Cardiac fibroblast (primary cell): ENCODE measurements around the gene ZBTB45.
"Not testable (repeated sequence)": the region's sequence is repeated elsewhere in the genome, so short reads cannot be mapped to it uniquely, and the experiment has no call there.

Experiments used
- DNase-seq, 2 donors: peaks; one replicate each; pipeline versions ENCODE4 v3.0.0 to v3.0.0-alpha.2; 2010; ENCODE audit warnings: low read depth in 2 of 2
- H3K4me3 ChIP-seq, 2 donors: replicated peaks in 1 of 2; 1 replicate in 1 of 2; 2 replicates in 1 of 2; pipeline ENCODE4 v1.5.1; 2011; ENCODE audit warnings: low read depth in 2 of 2, low read length in 2 of 2, mild to moderate bottlenecking in 2 of 2, moderate library complexity in 1 of 2
- TF ChIP-seq, protein P1 (sequence below): IDR thresholded peaks from one replicate; pipeline ENCODE4 v1.5.1; 2011; ENCODE audit warnings: low read depth, mild to moderate bottlenecking, low read length, inconsistent platforms

ZBTB45 gene

GRCh38 chr19:58543826-58544590 is 24.4 kb upstream of the ZBTB45 start, which contains the start of gene TRIM28:
Gene TRIM28, plus strand, starts transcription at chr19:58544064. Its CDS starts 694 bp downstream, at chr19:58544758.
- peak; percentile 99 to 100 for DNase-seq
- TF ChIP-seq, protein P1, sequence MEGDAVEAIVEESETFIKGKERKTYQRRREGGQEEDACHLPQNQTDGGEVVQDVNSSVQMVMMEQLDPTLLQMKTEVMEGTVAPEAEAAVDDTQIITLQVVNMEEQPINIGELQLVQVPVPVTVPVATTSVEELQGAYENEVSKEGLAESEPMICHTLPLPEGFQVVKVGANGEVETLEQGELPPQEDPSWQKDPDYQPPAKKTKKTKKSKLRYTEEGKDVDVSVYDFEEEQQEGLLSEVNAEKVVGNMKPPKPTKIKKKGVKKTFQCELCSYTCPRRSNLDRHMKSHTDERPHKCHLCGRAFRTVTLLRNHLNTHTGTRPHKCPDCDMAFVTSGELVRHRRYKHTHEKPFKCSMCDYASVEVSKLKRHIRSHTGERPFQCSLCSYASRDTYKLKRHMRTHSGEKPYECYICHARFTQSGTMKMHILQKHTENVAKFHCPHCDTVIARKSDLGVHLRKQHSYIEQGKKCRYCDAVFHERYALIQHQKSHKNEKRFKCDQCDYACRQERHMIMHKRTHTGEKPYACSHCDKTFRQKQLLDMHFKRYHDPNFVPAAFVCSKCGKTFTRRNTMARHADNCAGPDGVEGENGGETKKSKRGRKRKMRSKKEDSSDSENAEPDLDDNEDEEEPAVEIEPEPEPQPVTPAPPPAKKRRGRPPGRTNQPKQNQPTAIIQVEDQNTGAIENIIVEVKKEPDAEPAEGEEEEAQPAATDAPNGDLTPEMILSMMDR, result no peak
- peak within 1 kb of the TSS; percentile 91 for H3K4me3 ChIP-seq

GRCh38 chr19:58542641-58543372 is 23.2 kb upstream of the ZBTB45 start:
- H3K4me3 ChIP-seq, result peak overlapping the region in 1 of 2 donors; percentile 55
- DNase-seq, result not testable (repeated sequence)

DNA sequence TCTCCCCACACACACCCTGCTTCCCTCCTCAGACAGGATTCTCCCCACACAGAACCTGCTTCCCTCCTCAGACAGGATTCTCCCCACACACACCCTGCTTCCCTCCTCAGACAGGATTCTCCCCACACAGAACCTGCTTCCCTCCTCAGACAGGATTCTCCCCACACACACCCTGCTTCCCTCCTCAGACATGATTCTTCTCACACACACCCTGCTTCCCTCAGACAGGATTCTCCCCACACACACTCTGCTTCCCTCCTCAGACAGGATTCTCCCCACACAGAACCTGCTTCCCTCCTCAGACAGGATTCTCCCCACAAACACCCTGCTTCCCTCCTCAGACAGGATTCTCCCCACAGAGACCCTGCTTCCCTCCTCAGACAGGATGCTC is 19.6 kb upstream of the ZBTB45 start:
- H3K4me3 ChIP-seq, DNase-seq: not testable (repeated sequence)

- TF ChIP-seq, protein P1, result no peak
- DNase-seq, result peak in 1 of 2 donors; percentile 54
- H3K4me3 ChIP-seq, result peak overlapping the region; percentile 14 to 26
Observed at GRCh38 chr19:58538257-58539168, 18.9 kb upstream of the ZBTB45 start.

- no peak for DNase-seq
- no peak overlapping the region for H3K4me3 ChIP-seq
- TF ChIP-seq, protein P1, result no peak
Observed at GRCh38 chr19:58536852-58537798, 17.5 kb upstream of the ZBTB45 start.

- TF ChIP-seq, protein P1, result no peak
- no peak overlapping the region for H3K4me3 ChIP-seq
- DNase-seq, result no peak
Observed at GRCh38 chr19:58535857-58536256, 16.2 kb upstream of the ZBTB45 start.
